K562 (cell line): Measurements from ENCODE around the gene NENF. TPM values are rescaled to one million over a fixed set of nuclear protein-coding genes. Genes with fewer than 3 reads are reported as not detected.

ENCODE experiments used
- ATAC-seq: fragments of 200-7000 bp; cut with Tn5 transposase; 3 replicates; pipeline ENCODE4 v1.9.1; 2020; ENCODE audit warnings: moderate library complexity
- BruUV-seq: library from RNA; stranded (reverse); fragments of 400-500 nt; replicated peaks from 2 replicates; lab custom pipeline; 2021; lab: Mats Ljungman, UMichigan
- CTCF ChIA-PET: fragments of 300-600 bp; formaldehyde crosslinking; extraction: SDS; loops from one replicate; lab custom pipeline; 2021; ENCODE audit warnings: low intra/inter-chr PET ratio; lab: Yijun Ruan, JAX
- POLR2A ChIA-PET: fragments of 300-600, 350-650 bp; sonication (Branson Sonifier 250); formaldehyde crosslinking; extraction: SDS; loops from one replicate; lab custom pipeline; 2021; ENCODE audit warnings: antibody characterized with exemption, inconsistent platforms; lab: Yijun Ruan, JAX
- DNase-seq, 4 experiments: peaks; one replicate each; pipeline versions ENCODE4 v3.0.0 to v3.0.0-alpha.2; 2011 to 2018; ENCODE audit warnings: low spot score in 3 of 4, mixed read lengths in 3 of 4; ENCODE audit errors: extremely low read depth in 1 of 4
- FAIRE-seq: peaks from 2 replicates; lab custom pipeline; 2011; peaks lifted over from hg19 to GRCh38; lab: Jason Lieb, UNC
- H2AFZ ChIP-seq: 2 replicates; pipeline ENCODE4 v1.6.0; 2011; ENCODE audit warnings: low read depth, low read length, control low read depth, inconsistent platforms
- H3K27ac ChIP-seq: fragments of 200-600 bp; 3 replicates; pipeline ENCODE4 v1.8.0; 2011; ENCODE audit warnings: low read depth, mild to moderate bottlenecking, control low read depth, inconsistent platforms, low read length, moderate library complexity, mixed read lengths; ENCODE audit errors: extremely low read depth
- H3K27me3 ChIP-seq, 2 experiments: fragments of 300-600 bp in 1 of 2; 2 replicates in 1 of 2; 3 replicates in 1 of 2; pipeline versions ENCODE4 v1.6.0 to v1.8.0; 2011; ENCODE audit warnings: inconsistent platforms in 2 of 2, low read length in 2 of 2, mild to moderate bottlenecking in 1 of 2, mixed read lengths in 1 of 2, moderate library complexity in 1 of 2; ENCODE audit not compliant: control insufficient read depth in 2 of 2, insufficient read depth in 2 of 2
- H3K36me3 ChIP-seq: fragments of 300-600 bp; 3 replicates; pipeline ENCODE4 v1.8.0; 2011; ENCODE audit warnings: mild to moderate bottlenecking, low read length, inconsistent platforms; ENCODE audit not compliant: control insufficient read depth, insufficient read depth
- H3K4me1 ChIP-seq, 2 experiments: fragments of 200-600 bp in 1 of 2; replicated peaks in 1 of 2; 2 replicates in 1 of 2; 3 replicates in 1 of 2; pipeline versions ENCODE4 v1.5.1 to v1.8.0; 2011; ENCODE audit warnings: inconsistent platforms in 2 of 2, low read length in 2 of 2, mild to moderate bottlenecking in 1 of 2, mixed read lengths in 1 of 2, moderate library complexity in 1 of 2; ENCODE audit not compliant: control insufficient read depth in 2 of 2, insufficient read depth in 2 of 2
- H3K4me2 ChIP-seq: 2 replicates; pipeline ENCODE4 v1.6.1; 2011; ENCODE audit warnings: low read length, control low read depth, inconsistent platforms, mixed read lengths; ENCODE audit not compliant: insufficient read depth
- H3K4me3 ChIP-seq: fragments of 200-600 bp; sonication (generic), shearing (Covaris generic); 2 replicates; pipeline ENCODE4 v1.5.1; 2016; ENCODE audit warnings: control low read depth, inconsistent platforms
- H3K79me2 ChIP-seq: fragments of 200-600 bp; 3 replicates; pipeline ENCODE4 v1.8.0; 2011; ENCODE audit warnings: low read length, inconsistent platforms; ENCODE audit not compliant: control insufficient read depth, insufficient read depth
- H3K9ac ChIP-seq, 2 experiments: 2 replicates each; pipeline versions ENCODE4 v1.6.0 to v1.6.1; 2011; ENCODE audit warnings: low read depth in 2 of 2, low read length in 2 of 2, control low read depth in 1 of 2, inconsistent platforms in 1 of 2, mild to moderate bottlenecking in 1 of 2, mixed read lengths in 1 of 2; ENCODE audit not compliant: insufficient read depth in 1 of 2
- H3K9me1 ChIP-seq: one replicate; pipeline ENCODE4 v1.6.0; 2011; ENCODE audit warnings: inconsistent platforms, mild to moderate bottlenecking, low read length, moderate library complexity; ENCODE audit not compliant: control insufficient read depth, insufficient read depth
- H3K9me3 ChIP-seq: replicated peaks from 2 replicates; pipeline ENCODE4 v1.5.1; 2011; ENCODE audit warnings: low read depth, low read length, inconsistent platforms; ENCODE audit not compliant: control insufficient read depth, insufficient read depth
- H4K20me1 ChIP-seq: replicated peaks from 2 replicates; pipeline ENCODE4 v1.6.1; 2011; ENCODE audit warnings: low read length, inconsistent platforms, mixed read lengths; ENCODE audit not compliant: control insufficient read depth, insufficient read depth
- ELK3 ChIP-seq: fragments of 450-650 bp; formaldehyde crosslinking; IDR thresholded peaks from 2 replicates; pipeline ENCODE4 v1.4.0; 2020; ENCODE audit warnings: mild to moderate bottlenecking
- MAZ ChIP-seq, 2 experiments: fragments of 450-650 bp in 1 of 2; sonication (generic) in 1 of 2; formaldehyde crosslinking; IDR thresholded peaks in 1 of 2; conservative IDR thresholded peaks in 1 of 2; 2 replicates each; pipeline versions ENCODE4 v1.4.0 to v1.5.0; 2020; ENCODE audit warnings: mild to moderate bottlenecking in 1 of 2, missing genetic modification reagents in 1 of 2
- MTA1 ChIP-seq: fragments of 450-650 bp; IDR thresholded peaks from 2 replicates; pipeline ENCODE4 v1.6.1; 2017; ENCODE audit warnings: borderline replicate concordance
- POLR2G ChIP-seq: fragments of 200-400 bp; formaldehyde crosslinking; IDR thresholded peaks from 2 replicates; pipeline ENCODE4 v1.6.1; 2017; ENCODE audit warnings: low read depth, mild to moderate bottlenecking, antibody characterized with exemption, low read length, moderate library complexity
- POLR3G ChIP-seq: IDR thresholded peaks from 2 replicates; pipeline ENCODE4 v1.6.1; 2011; ENCODE audit not compliant: insufficient read length, insufficient replicate concordance; ENCODE audit errors: extremely low read depth
- POU5F1 ChIP-seq: fragments of 150-350 bp; IDR thresholded peaks from 2 replicates; pipeline ENCODE4 v1.6.1; 2014; ENCODE audit warnings: borderline replicate concordance, low read length, low read depth, mild to moderate bottlenecking; ENCODE audit not compliant: partially characterized antibody
- SNIP1 ChIP-seq: fragments of 450-650 bp; IDR thresholded peaks from 2 replicates; pipeline ENCODE4 v1.7.1; 2017; ENCODE audit warnings: low read depth, mild to moderate bottlenecking
- ZBTB2 ChIP-seq: fragments of 450-650 bp; IDR thresholded peaks from 2 replicates; pipeline ENCODE4 v1.6.1; 2016; ENCODE audit warnings: antibody characterized with exemption
- ZNF263 ChIP-seq: sonication (generic); formaldehyde crosslinking; IDR thresholded peaks from 2 replicates; pipeline ENCODE4 v1.8.0; 2022; ENCODE audit warnings: mild to moderate bottlenecking, missing genetic modification reagents, borderline replicate concordance
- ZNF592 ChIP-seq: fragments of 450-650 bp; IDR thresholded peaks from 2 replicates; pipeline ENCODE4 v1.6.1; 2017; ENCODE audit warnings: antibody characterized with exemption, mild to moderate bottlenecking
- ZNF639 ChIP-seq, 2 experiments: fragments of 200-800 bp in 1 of 2; sonication (Bioruptor generic) in 1 of 2; sonication (generic) in 1 of 2; formaldehyde crosslinking in 1 of 2; IDR thresholded peaks in 1 of 2; conservative IDR thresholded peaks in 1 of 2; 2 replicates each; pipeline versions ENCODE4 v1.5.0 to v1.6.1; 2016 to 2020; ENCODE audit warnings: missing compliant biosample characterization in 1 of 2, missing genetic modification characterization in 1 of 2, missing genetic modification reagents in 1 of 2
- ZNF668 ChIP-seq: fragments of 250-450 bp; sonication (Bioruptor Pico); IDR thresholded peaks from 2 replicates; pipeline ENCODE4 v1.8.0; 2022; ENCODE audit warnings: mild to moderate bottlenecking, inconsistent platforms
- WGBS: fragments of 100-300 bp; shearing (Covaris generic); methylation state at CpG from one replicate; pipeline ENCODE4 v1.1.6; 2016; ENCODE audit warnings: low coverage, mixed read lengths; ENCODE audit not compliant: insufficient coverage; ENCODE audit errors: missing lambda C conversion rate; 5-methylcytosine and 5-hydroxymethylcytosine counted together
- in situ Hi-C: fragments of 300-500 bp; cut with MboI; formaldehyde crosslinking; loops from 4 replicates; pipeline ENCODE4 v1.15.0; 2018; ENCODE audit warnings: inconsistent platforms, mixed read lengths
- intact Hi-C: fragments of 100-400 bp; cut with micrococcal nuclease; formaldehyde crosslinking; loops from 2 replicates; pipeline ENCODE4 v1.14.2; 2022
- polyA plus RNA-seq, 8 experiments: library from polyadenylated mRNA; depleted of rRNA in 4 of 8; stranded (reverse) in 5 of 8; unstranded in 3 of 8; fragments of >200 nt; fragmentation: Nextera tagmentation in 2 of 8; fragmentation: Illumina TruSeq in 1 of 8; extraction: Ambion mirVana in 2 of 8; extraction: Trizol in 1 of 8; gene quantifications; 2 replicates each; pipeline versions ENCODE4 v1.2.1 to v1.2.3, GENCODE V29; 2011 to 2014; ENCODE audit warnings: inconsistent platforms in 1 of 8, missing spikeins in 1 of 8
- total RNA-seq, 7 experiments: library from RNA; depleted of rRNA in 6 of 7; stranded (reverse); fragments of >200 nt in 6 of 7; fragmentation: Illumina TruSeq in 2 of 7; extraction: Trizol in 2 of 7; gene quantifications; 2 replicates each; pipeline versions ENCODE4 v1.2.1 to v1.2.3, GENCODE V29; 2011 to 2021; ENCODE audit warnings: low replicate concordance in 1 of 7

The NENF gene
- total and polyA plus RNA-seq, 9 of the 15 experiments (the other 6 are each of a cell fraction or from before 2014, with no cell fraction given), result 6.1 to 100 (median 72.8) TPM

- H3K79me2 ChIP-seq, result no peaks in the 10 kb centered on the region
- no peaks in the 10 kb centered on the region for H4K20me1 ChIP-seq
- WGBS, result 34% methylated on average over 12 of the region's 12 CpGs
- no peaks in the 10 kb centered on the region for H3K9me1 ChIP-seq
- intact Hi-C loops (no loop called here), in situ Hi-C loops (loop anchor here (5.0 kb wide), 1 partner anchor 776 kb away; the partner anchor contains the start of gene NEK2)
- no peaks in the 10 kb centered on the region for H3K36me3 ChIP-seq
- no peak for DNase-seq
- no TSS peak for BruUV-seq
- CTCF ChIA-PET, result no interaction called here
- H3K4me3 ChIP-seq, result no peak overlapping the region
- H3K27ac ChIP-seq, result no peak overlapping the region
- H3K4me1 ChIP-seq, result no peaks in the 10 kb centered on the region; a peak in 1 of 5 replicates
- H3K9me3 ChIP-seq, result peaks cover 4% of the 10 kb centered on the region
- H3K9ac ChIP-seq, result 0 out of 4 replicates have a peak overlapping the region, but pooled peaks of 1 of the 2 experiments have one; percentile 18
- no peak overlapping the region for H3K4me2 ChIP-seq
- no peaks in the 10 kb centered on the region for H3K27me3 ChIP-seq
- no peak for FAIRE-seq
- POLR2A ChIA-PET, result interaction anchor here (0.6 to 3.2 kb wide), 8 partner anchors 9 to 389 kb away, joined by 3 to 8 read pairs (median 4); partner anchors contain the start of gene ATF3
- H2AFZ ChIP-seq, result no peak overlapping the region
- ATAC-seq, result no peak
- no peak for TF ChIP-seq MAZ (CRISPR knock-in tag; conservative IDR thresholded peaks at IDR 0.05 in 1 of 2, IDR thresholded peaks at IDR 0.05 in 1 of 2)
- TF ChIP-seq ZBTB2, result no peak
- TF ChIP-seq ELK3 (CRISPR knock-in tag), result no peak
- no peak for TF ChIP-seq ZNF592
- TF ChIP-seq ZNF263 (CRISPR knock-in tag), result no peak
- TF ChIP-seq ZNF668 (CRISPR knock-in tag), result no peak
- no peak for TF ChIP-seq POLR2G
- TF ChIP-seq POU5F1, result no peak
- no peak for TF ChIP-seq ZNF639 (CRISPR knock-in tag; conservative IDR thresholded peaks at IDR 0.05 in 1 of 2, IDR thresholded peaks at IDR 0.05 in 1 of 2)
- TF ChIP-seq MTA1, result no peak
- no peak for TF ChIP-seq SNIP1
- TF ChIP-seq POLR3G, result no peak
Measured at GRCh38 chr1:212453156-212453857, 20.6 kb downstream of the NENF start.
